Testis (tissue), 2 donors: Measurements from ENCODE around the gene DROSHA.

Experiments used
- POLR2A ChIP-seq: fragments of 450-650 bp; IDR thresholded peaks from one replicate; pipeline ENCODE4 v1.6.1; 2017; ENCODE audit warnings: antibody characterized with exemption, mild to moderate bottlenecking, moderate library complexity
- TF ChIP-seq, protein P1 (sequence below), 3 experiments: fragments of 450-650 bp in 2 of 3; fragments of 200-600 bp in 1 of 3; sonication (generic) in 1 of 3; IDR thresholded peaks; one replicate each; pipeline ENCODE4 v1.5.1; 2016 to 2019; ENCODE audit warnings: antibody characterized with exemption in 3 of 3, mild to moderate bottlenecking in 2 of 3, moderate library complexity in 1 of 3

DNA sequence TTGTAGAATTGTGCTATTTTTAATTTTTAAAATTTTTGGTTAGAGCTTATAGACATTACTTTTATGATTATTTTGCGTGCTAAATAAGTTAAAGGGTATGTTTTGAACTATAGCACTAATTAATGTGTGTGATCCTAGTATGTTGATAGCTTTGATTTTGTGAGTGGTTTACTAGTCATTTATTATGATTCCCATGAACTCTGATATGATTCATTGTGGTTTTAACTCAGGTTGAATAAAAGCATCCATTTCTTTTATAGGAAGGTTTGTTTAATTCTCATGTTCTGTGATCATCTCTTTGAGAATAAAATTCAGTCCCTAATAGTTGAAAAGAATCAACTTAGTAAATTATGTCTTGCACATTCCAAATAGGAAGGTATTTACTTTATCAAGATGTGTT is 22.7 kb upstream of the DROSHA start:
- no peak for TF ChIP-seq POLR2A
- TF ChIP-seq, protein P1, sequence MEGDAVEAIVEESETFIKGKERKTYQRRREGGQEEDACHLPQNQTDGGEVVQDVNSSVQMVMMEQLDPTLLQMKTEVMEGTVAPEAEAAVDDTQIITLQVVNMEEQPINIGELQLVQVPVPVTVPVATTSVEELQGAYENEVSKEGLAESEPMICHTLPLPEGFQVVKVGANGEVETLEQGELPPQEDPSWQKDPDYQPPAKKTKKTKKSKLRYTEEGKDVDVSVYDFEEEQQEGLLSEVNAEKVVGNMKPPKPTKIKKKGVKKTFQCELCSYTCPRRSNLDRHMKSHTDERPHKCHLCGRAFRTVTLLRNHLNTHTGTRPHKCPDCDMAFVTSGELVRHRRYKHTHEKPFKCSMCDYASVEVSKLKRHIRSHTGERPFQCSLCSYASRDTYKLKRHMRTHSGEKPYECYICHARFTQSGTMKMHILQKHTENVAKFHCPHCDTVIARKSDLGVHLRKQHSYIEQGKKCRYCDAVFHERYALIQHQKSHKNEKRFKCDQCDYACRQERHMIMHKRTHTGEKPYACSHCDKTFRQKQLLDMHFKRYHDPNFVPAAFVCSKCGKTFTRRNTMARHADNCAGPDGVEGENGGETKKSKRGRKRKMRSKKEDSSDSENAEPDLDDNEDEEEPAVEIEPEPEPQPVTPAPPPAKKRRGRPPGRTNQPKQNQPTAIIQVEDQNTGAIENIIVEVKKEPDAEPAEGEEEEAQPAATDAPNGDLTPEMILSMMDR (IDR thresholded peaks at IDR 0.05) = no peak
